ENCODE measurements around the gene GPC2.

GPC2 gene

GRCh38 chr7:100169147-100169850 lies 7.9 kb downstream of the GPC2 start:
- DNase-seq (ENCODE audit: low read depth) = no peak

GRCh38 chr7:100167912-100168323 lies 9.3 kb downstream of the GPC2 start:
- DNase-seq (ENCODE audit: low read depth) = no peak

- no peak for DNase-seq (ENCODE audit: low read depth)
These were observed 9.9 kb downstream of the GPC2 start for GRCh38 chr7:100166970-100167911.

- DNase-seq (ENCODE audit: low read depth) = no peak
These were observed 10.8 kb downstream of the GPC2 start for GRCh38 chr7:100166317-100166940.

GRCh38 chr7:100163871-100164270 lies 13.3 kb downstream of the GPC2 start:
- no peak for DNase-seq (ENCODE audit: low read depth)

GRCh38 chr7:100163006-100163531 lies 14.1 kb downstream of the GPC2 start:
- DNase-seq (ENCODE audit: low read depth) = no peak

- DNase-seq (ENCODE audit: low read depth) = no peak
These were observed 17.1 kb downstream of the GPC2 start for GRCh38 chr7:100160067-100160466.

- no peak for DNase-seq (ENCODE audit: low read depth)
These were observed 18.0 kb downstream of the GPC2 start for GRCh38 chr7:100159099-100159623.

GRCh38 chr7:100158229-100159098 lies 18.7 kb downstream of the GPC2 start, which contains the start of gene TRAPPC14:
TRAPPC14 (minus strand) TSS chr7:100158723; CDS start chr7:100158499, 224 bp downstream.
- DNase-seq (ENCODE audit: low read depth) = peak; percentile 93

- DNase-seq (ENCODE audit: low read depth) = no peak
These were observed 19.6 kb downstream of the GPC2 start for GRCh38 chr7:100157334-100158228.

- no peak for DNase-seq (ENCODE audit: low read depth)
These were observed 20.2 kb downstream of the GPC2 start for GRCh38 chr7:100157069-100157333.

- no peak for DNase-seq (ENCODE audit: low read depth)
These were observed 20.7 kb downstream of the GPC2 start for GRCh38 chr7:100156331-100157068.

- no peak for DNase-seq (ENCODE audit: low read depth)
These were observed 21.4 kb downstream of the GPC2 start for GRCh38 chr7:100155553-100156317.

- no peak for DNase-seq (ENCODE audit: low read depth)
These were observed 22.3 kb downstream of the GPC2 start for GRCh38 chr7:100154651-100155491.

GRCh38 chr7:100153708-100154535 lies 23.3 kb downstream of the GPC2 start:
- DNase-seq (ENCODE audit: low read depth) = no peak

- DNase-seq (ENCODE audit: low read depth) = no peak
These were observed 24.1 kb downstream of the GPC2 start for GRCh38 chr7:100152937-100153666.
